NCI-H82 treated with DMSO at 0.1 percent for 48 hours (cell line): ENCODE results near the gene CCND2.
A peak's percentile ranks its signal among the peaks of the same experiment; 100 is the strongest.

Source experiments
- DNase-seq: peaks from one replicate; lab custom pipeline; 2025; ENCODE audit not compliant: unreplicated experiment; lab: John Stamatoyannopoulos, UW

The CCND2 gene

GRCh38 chr12:4275870-4276301 is 2.3 kb downstream of the CCND2 start:
- no peak for DNase-seq

- peak; percentile 75 for DNase-seq
These were observed 3.1 kb downstream of the CCND2 start for GRCh38 chr12:4276524-4277204.

- no peak for DNase-seq
These were observed 3.6 kb downstream of the CCND2 start for GRCh38 chr12:4277205-4277543.

GRCh38 chr12:4277857-4278256 is 4.3 kb downstream of the CCND2 start:
- DNase-seq, result no peak

- no peak for DNase-seq
These were observed 5.0 kb downstream of the CCND2 start for GRCh38 chr12:4278329-4279197.

- no peak for DNase-seq
These were observed 5.7 kb downstream of the CCND2 start for GRCh38 chr12:4279198-4279690.

GRCh38 chr12:4280351-4281163 is 7.0 kb downstream of the CCND2 start:
- no peak for DNase-seq

GRCh38 chr12:4281173-4281654 is 7.7 kb downstream of the CCND2 start:
- no peak for DNase-seq

- DNase-seq, result no peak
These were observed 8.7 kb downstream of the CCND2 start for GRCh38 chr12:4282103-4282891.

- no peak for DNase-seq
These were observed 9.4 kb downstream of the CCND2 start for GRCh38 chr12:4282892-4283511.

- DNase-seq, result no peak
These were observed 10.1 kb downstream of the CCND2 start for GRCh38 chr12:4283512-4284255.

GRCh38 chr12:4284306-4284705 is 10.7 kb downstream of the CCND2 start:
- DNase-seq, result no peak

GRCh38 chr12:4285070-4285469 is 11.5 kb downstream of the CCND2 start:
- no peak for DNase-seq

- DNase-seq, result no peak
These were observed 12.7 kb downstream of the CCND2 start for GRCh38 chr12:4286228-4286627.

- no peak for DNase-seq
These were observed 13.3 kb downstream of the CCND2 start for GRCh38 chr12:4286771-4287317.

- no peak for DNase-seq
These were observed 14.0 kb downstream of the CCND2 start for GRCh38 chr12:4287325-4288211.

- DNase-seq, result no peak
These were observed 15.0 kb downstream of the CCND2 start for GRCh38 chr12:4288296-4289131.
